PC-3 (cell line): ENCODE results near the gene FGFR2. TPM values are rescaled to one million over a fixed set of nuclear protein-coding genes. Genes with fewer than 3 reads are reported as not detected.

Experiments
- ATAC-seq: fragments of 200-7000 bp; cut with Tn5 transposase; 2 replicates; pipeline ENCODE4 v1.9.1; 2020; ENCODE audit warnings: mild to moderate bottlenecking, moderate library complexity
- BruUV-seq: library from RNA; stranded (reverse); fragments of 400-500 nt; replicated peaks from 2 replicates; lab custom pipeline; 2021; lab: Mats Ljungman, UMichigan
- CTCF ChIA-PET: fragments of 300-600 bp; sonication (Branson Sonifier 250); formaldehyde crosslinking; loops from one replicate; lab custom pipeline; 2022; ENCODE audit warnings: antibody characterized with exemption; lab: Charles Lee
- POLR2A ChIA-PET: fragments of 300-600 bp; sonication (Branson Sonifier 250); formaldehyde crosslinking; loops from one replicate; lab custom pipeline; 2022; ENCODE audit warnings: antibody characterized with exemption; ENCODE audit not compliant: unreplicated experiment; lab: Charles Lee
- DNase-seq: peaks from one replicate; pipeline ENCODE4 v3.0.0-alpha.2; 2015
- H2AFZ ChIP-seq: fragments of 300-600 bp; sonication (generic); 2 replicates; pipeline ENCODE4 v1.6.0; 2016; ENCODE audit warnings: antibody characterized with exemption, low read length
- H3F3A ChIP-seq: fragments of 300-600 bp; sonication (generic); one replicate; pipeline ENCODE4 v1.6.0; 2017; ENCODE audit warnings: antibody characterized with exemption, low read length, control low read depth, mild to moderate bottlenecking; ENCODE audit not compliant: unreplicated experiment
- H3K27ac ChIP-seq: fragments of 300-600 bp; sonication (generic); 2 replicates; pipeline ENCODE4 v1.5.1; 2016; ENCODE audit warnings: mild to moderate bottlenecking, low read length
- H3K27me3 ChIP-seq: fragments of 300-600 bp; sonication (generic); 2 replicates; pipeline ENCODE4 v1.6.1; 2016; ENCODE audit warnings: low read length, mixed read lengths
- H3K36me3 ChIP-seq: fragments of 300-600 bp; sonication (generic); 2 replicates; pipeline ENCODE4 v1.6.1; 2016; ENCODE audit warnings: low read depth, mixed run types, low read length, mixed read lengths
- H3K4me1 ChIP-seq: fragments of 300-600 bp; sonication (generic); 2 replicates; pipeline ENCODE4 v1.5.1; 2016; ENCODE audit warnings: low read length; ENCODE audit not compliant: insufficient read depth
- H3K4me2 ChIP-seq: fragments of 300-600 bp; sonication (generic); 2 replicates; pipeline ENCODE4 v1.6.0; 2016; ENCODE audit warnings: low read length
- H3K4me3 ChIP-seq: fragments of 300-600 bp; sonication (generic); 2 replicates; pipeline ENCODE4 v1.5.1; 2016; ENCODE audit warnings: mild to moderate bottlenecking, low read length, mixed read lengths
- H3K79me2 ChIP-seq: fragments of 300-600 bp; sonication (generic); 2 replicates; pipeline ENCODE4 v1.6.1; 2017; ENCODE audit warnings: low read length, mixed read lengths
- H3K9ac ChIP-seq: fragments of 300-600 bp; sonication (generic); 2 replicates; pipeline ENCODE4 v1.6.0; 2016; ENCODE audit warnings: mild to moderate bottlenecking, low read length
- H3K9me2 ChIP-seq: fragments of 300-600 bp; sonication (generic); replicated peaks from 2 replicates; pipeline ENCODE4 v1.6.1; 2016; ENCODE audit warnings: mixed run types, low read length, mixed read lengths
- H3K9me3 ChIP-seq: fragments of 300-600 bp; sonication (generic); 2 replicates; pipeline ENCODE4 v1.6.1; 2016; ENCODE audit warnings: low read length, mixed read lengths
- H4K20me1 ChIP-seq: fragments of 300-600 bp; sonication (generic); 2 replicates; pipeline ENCODE4 v1.6.1; 2016; ENCODE audit warnings: low read length, mixed read lengths
- EZH2 ChIP-seq: fragments of 300-600 bp; sonication (generic); IDR thresholded peaks from one replicate; pipeline ENCODE4 v1.6.1; 2017; ENCODE audit warnings: antibody characterized with exemption, mild to moderate bottlenecking, low read length; ENCODE audit not compliant: unreplicated experiment
- EZH2phosphoT487 ChIP-seq: fragments of 300-600 bp; sonication (generic); IDR thresholded peaks from 2 replicates; pipeline ENCODE4 v1.6.1; 2018; ENCODE audit warnings: mild to moderate bottlenecking, antibody characterized with exemption, low read length, borderline replicate concordance
- intact Hi-C: fragments of 100-400 bp; cut with micrococcal nuclease; formaldehyde crosslinking; loops from 2 replicates; pipeline ENCODE4 v1.9.0; 2023
- total RNA-seq: library from RNA; depleted of rRNA; stranded (reverse); fragments of >200 nt; gene quantifications from 2 replicates; pipeline ENCODE4 v1.2.3, GENCODE V29; 2014
- TF ChIP-seq, protein P1 (sequence below): fragments of 300-600 bp; sonication (generic); conservative IDR thresholded peaks from 2 replicates; pipeline ENCODE4 v1.5.1; 2017; ENCODE audit warnings: antibody characterized with exemption, low read depth, mild to moderate bottlenecking, low read length

FGFR2 gene
- total RNA-seq, 1 experiment from 2014 or later: 0.36 TPM

DNA sequence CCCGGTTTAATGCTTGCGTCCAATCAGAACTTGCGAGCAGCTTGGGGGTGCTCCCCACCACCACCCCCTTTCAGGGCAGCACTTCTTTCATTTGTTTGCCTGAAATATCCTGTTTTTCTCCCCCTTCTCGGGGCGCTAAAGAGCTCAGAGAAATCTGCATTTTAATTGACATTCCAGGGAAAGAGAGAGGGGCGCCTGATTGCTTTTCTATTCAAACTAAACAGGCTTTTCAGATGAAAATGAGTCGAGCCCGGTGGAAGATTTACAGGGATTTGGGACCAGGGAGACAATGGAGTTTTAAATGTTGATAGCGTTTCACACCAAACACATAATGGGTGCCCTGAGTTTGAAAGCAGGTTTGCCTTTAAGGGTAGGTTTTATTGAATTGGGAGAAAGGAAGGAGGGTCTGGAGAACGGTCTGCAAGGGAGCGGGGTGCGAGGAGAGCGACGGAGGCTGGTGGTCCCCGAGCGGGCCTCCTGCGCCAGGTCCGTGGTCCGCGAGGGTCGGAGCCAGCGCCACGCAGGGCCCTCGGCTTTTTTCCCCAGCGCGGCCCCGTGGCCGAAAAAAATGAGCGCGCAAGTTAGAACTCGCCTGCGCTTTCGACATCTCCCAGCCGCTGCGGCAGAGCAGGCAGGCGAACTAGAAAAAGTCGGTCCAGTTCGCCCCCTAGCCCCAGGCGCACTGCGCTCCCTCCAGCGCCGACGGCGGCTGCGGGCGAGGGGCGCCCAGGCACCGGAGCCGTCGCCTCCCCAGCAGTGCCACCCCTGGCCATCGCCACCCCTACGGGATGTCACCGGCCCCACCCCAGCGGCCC, 1.3 kb downstream of the FGFR2 start:
- TF ChIP-seq EZH2phosphoT487 (no peak), EZH2 (no peak)
- TF ChIP-seq, protein P1, sequence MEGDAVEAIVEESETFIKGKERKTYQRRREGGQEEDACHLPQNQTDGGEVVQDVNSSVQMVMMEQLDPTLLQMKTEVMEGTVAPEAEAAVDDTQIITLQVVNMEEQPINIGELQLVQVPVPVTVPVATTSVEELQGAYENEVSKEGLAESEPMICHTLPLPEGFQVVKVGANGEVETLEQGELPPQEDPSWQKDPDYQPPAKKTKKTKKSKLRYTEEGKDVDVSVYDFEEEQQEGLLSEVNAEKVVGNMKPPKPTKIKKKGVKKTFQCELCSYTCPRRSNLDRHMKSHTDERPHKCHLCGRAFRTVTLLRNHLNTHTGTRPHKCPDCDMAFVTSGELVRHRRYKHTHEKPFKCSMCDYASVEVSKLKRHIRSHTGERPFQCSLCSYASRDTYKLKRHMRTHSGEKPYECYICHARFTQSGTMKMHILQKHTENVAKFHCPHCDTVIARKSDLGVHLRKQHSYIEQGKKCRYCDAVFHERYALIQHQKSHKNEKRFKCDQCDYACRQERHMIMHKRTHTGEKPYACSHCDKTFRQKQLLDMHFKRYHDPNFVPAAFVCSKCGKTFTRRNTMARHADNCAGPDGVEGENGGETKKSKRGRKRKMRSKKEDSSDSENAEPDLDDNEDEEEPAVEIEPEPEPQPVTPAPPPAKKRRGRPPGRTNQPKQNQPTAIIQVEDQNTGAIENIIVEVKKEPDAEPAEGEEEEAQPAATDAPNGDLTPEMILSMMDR: no peak
- POLR2A ChIA-PET: no interaction called here
- Histone ChIP-seq H3K9me2 (no peaks in the 10 kb centered on the region), H4K20me1 (no peaks in the 10 kb centered on the region), H3K4me3 (no peak overlapping the region), H3K4me2 (no peak overlapping the region), H2AFZ (no peak overlapping the region), H3K36me3 (no peaks in the 10 kb centered on the region), H3K9me3 (no peaks in the 10 kb centered on the region), H3F3A (no peaks in the 10 kb centered on the region), H3K27me3 (peaks cover 52% of the 10 kb centered on the region), H3K9ac (no peak overlapping the region), H3K27ac (no peak overlapping the region), H3K79me2 (no peaks in the 10 kb centered on the region), H3K4me1 (0 out of 2 replicates have a peak, but pooled peaks cover 3% of the 10 kb centered on the region)
- CTCF ChIA-PET: no interaction called here
- ATAC-seq (no peak), DNase-seq (no peak)
- intact Hi-C loops: no loop called here
- BruUV-seq: no TSS peak

DNA sequence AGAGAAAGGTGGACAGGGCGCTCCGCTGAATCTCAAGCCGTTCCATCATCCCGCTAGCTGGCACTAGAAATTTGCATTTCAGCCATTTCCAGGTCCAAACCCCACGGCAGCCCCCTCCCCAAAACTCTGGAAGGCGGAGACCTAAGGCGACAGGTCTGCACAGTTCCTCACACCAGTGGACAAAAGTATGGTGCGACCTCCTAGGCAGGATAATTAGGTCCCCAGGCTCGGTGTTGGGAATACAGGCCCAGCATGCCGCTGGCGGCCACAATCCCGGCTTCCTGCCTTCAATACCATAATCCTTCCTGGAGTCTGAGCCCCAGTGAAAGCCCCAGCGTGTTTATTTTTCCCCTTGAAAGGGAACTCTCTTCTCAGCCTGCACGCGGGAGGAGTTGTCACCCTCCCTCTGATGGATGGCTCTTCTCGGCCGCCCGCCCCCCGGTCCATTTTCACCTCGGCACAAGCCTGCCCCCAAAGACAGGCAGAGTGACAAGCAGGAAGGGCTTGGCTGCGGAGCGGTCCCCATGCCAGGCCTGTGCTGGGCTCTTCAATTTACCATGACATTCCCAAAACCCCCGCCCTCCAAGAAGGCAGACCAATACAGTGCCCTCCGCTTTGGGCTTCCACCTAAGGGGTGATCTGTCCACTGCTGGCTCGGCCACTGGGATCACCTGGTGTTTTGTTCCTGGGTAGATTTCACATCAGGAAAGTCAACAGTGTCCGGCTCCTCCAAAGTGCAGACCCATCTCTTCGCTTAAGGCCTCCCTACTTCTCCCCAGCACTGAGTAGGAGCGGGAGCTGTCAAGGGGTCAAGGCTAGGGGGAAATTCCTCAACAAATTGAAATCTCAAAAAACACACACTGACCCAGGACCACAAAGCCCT, 2.2 kb downstream of the FGFR2 start:
- Histone ChIP-seq H3K4me3 (no peak overlapping the region), H3K9me3 (no peaks in the 10 kb centered on the region), H3K4me2 (no peak overlapping the region), H3K4me1 (0 out of 2 replicates have a peak, but pooled peaks cover 3% of the 10 kb centered on the region), H2AFZ (no peak overlapping the region), H3K79me2 (no peaks in the 10 kb centered on the region), H4K20me1 (no peaks in the 10 kb centered on the region), H3K9me2 (no peaks in the 10 kb centered on the region), H3K27ac (no peak overlapping the region), H3K9ac (no peak overlapping the region), H3F3A (no peaks in the 10 kb centered on the region), H3K27me3 (peaks cover 59% of the 10 kb centered on the region), H3K36me3 (no peaks in the 10 kb centered on the region)
- no TSS peak for BruUV-seq
- CTCF ChIA-PET: no interaction called here
- ATAC-seq (no peak), DNase-seq (no peak)
- POLR2A ChIA-PET: no interaction called here
- TF ChIP-seq, protein P1: no peak
- TF ChIP-seq EZH2phosphoT487 (no peak), EZH2 (no peak)
- intact Hi-C loops: no loop called here
